GM23338 (cell line): Measurements from ENCODE around the gene CLDN16. TPM values are rescaled to one million over a fixed set of nuclear protein-coding genes. Genes with fewer than 3 reads are reported as not detected.

ENCODE experiments used
- ATAC-seq: fragments of 200-7000 bp; cut with Tn5 transposase; 3 replicates; pipeline ENCODE4 v1.9.1; 2020
- DNase-seq: peaks from one replicate; pipeline ENCODE4 v3.0.0-alpha.2; 2015; ENCODE audit warnings: low spot score
- H2AFZ ChIP-seq: fragments of 200-600 bp; sonication (generic); 2 replicates; pipeline ENCODE4 v1.8.0; 2016; ENCODE audit warnings: antibody characterized with exemption, mild to moderate bottlenecking, moderate library complexity
- H3F3A ChIP-seq: fragments of 200-600 bp; sonication (generic); replicated peaks from 2 replicates; pipeline ENCODE4 v1.8.0; 2017; ENCODE audit warnings: antibody characterized with exemption, mixed run types, low read depth
- H3K27ac ChIP-seq: fragments of 200-600 bp; sonication (generic); 2 replicates; pipeline ENCODE4 v1.6.1; 2016; ENCODE audit warnings: low read depth
- H3K27me3 ChIP-seq: fragments of 200-600 bp; sonication (generic); 2 replicates; pipeline ENCODE4 v1.8.0; 2016; ENCODE audit warnings: mild to moderate bottlenecking, mixed run types, moderate library complexity; ENCODE audit not compliant: insufficient read depth
- H3K36me3 ChIP-seq: fragments of 200-600 bp; sonication (generic); 2 replicates; pipeline ENCODE4 v1.8.0; 2016; ENCODE audit warnings: mild to moderate bottlenecking; ENCODE audit not compliant: insufficient read depth
- H3K4me1 ChIP-seq: fragments of 200-600 bp; sonication (generic); 2 replicates; pipeline ENCODE4 v1.8.0; 2016; ENCODE audit warnings: mild to moderate bottlenecking, moderate library complexity; ENCODE audit not compliant: insufficient read depth
- H3K4me2 ChIP-seq: fragments of 200-600 bp; sonication (generic); 2 replicates; pipeline ENCODE4 v1.7.1; 2017; ENCODE audit warnings: mixed run types
- H3K4me3 ChIP-seq: fragments of 200-600 bp; sonication (generic); 2 replicates; pipeline ENCODE4 v1.6.1; 2016; ENCODE audit warnings: mixed run types
- H3K79me2 ChIP-seq: fragments of 200-600 bp; sonication (generic); replicated peaks from 2 replicates; pipeline ENCODE4 v1.8.0; 2017; ENCODE audit warnings: mild to moderate bottlenecking; ENCODE audit not compliant: insufficient read depth
- H3K9me2 ChIP-seq: fragments of 200-600 bp; sonication (generic); 2 replicates; pipeline ENCODE4 v1.8.0; 2017; ENCODE audit not compliant: insufficient read depth
- H4K20me1 ChIP-seq: fragments of 200-600 bp; sonication (generic); replicated peaks from 2 replicates; pipeline ENCODE4 v1.8.0; 2017; ENCODE audit warnings: mild to moderate bottlenecking; ENCODE audit not compliant: insufficient read depth
- H3K27ac Mint-ChIP-seq: 2 replicates; pipeline ENCODE4 v1.8.0; 2020; ENCODE audit warnings: inconsistent platforms, mild to moderate bottlenecking, moderate library complexity, mixed read lengths
- H3K27me3 Mint-ChIP-seq: 3 replicates; pipeline ENCODE4 v1.8.0; 2022; ENCODE audit warnings: low read depth, mild to moderate bottlenecking, moderate library complexity, mixed read lengths, inconsistent platforms; ENCODE audit not compliant: insufficient read depth, poor library complexity
- H3K36me3 Mint-ChIP-seq: 3 replicates; pipeline ENCODE4 v1.8.0; 2021; ENCODE audit warnings: low read depth, mild to moderate bottlenecking, inconsistent platforms, moderate library complexity, mixed read lengths
- H3K4me1 Mint-ChIP-seq: 3 replicates; pipeline ENCODE4 v1.8.0; 2020; ENCODE audit warnings: mild to moderate bottlenecking, inconsistent platforms, mixed read lengths
- H3K4me3 Mint-ChIP-seq: 3 replicates; pipeline ENCODE4 v1.8.0; 2021; ENCODE audit warnings: moderate library complexity, mild to moderate bottlenecking, inconsistent platforms, mixed read lengths
- H3K9me3 Mint-ChIP-seq: 3 replicates; pipeline ENCODE4 v1.8.0; 2020; ENCODE audit warnings: moderate library complexity, mild to moderate bottlenecking, inconsistent platforms, mixed read lengths
- CREB1 ChIP-seq: fragments of 250-450 bp; sonication (Bioruptor Pico); IDR thresholded peaks from 2 replicates; pipeline ENCODE4 v1.5.0; 2020; ENCODE audit warnings: low read depth, mild to moderate bottlenecking, moderate library complexity
- EZH2phosphoT487 ChIP-seq: fragments of 200-600 bp; sonication (generic); IDR thresholded peaks from one replicate; pipeline ENCODE4 v1.8.1; 2018; ENCODE audit warnings: antibody characterized with exemption; ENCODE audit not compliant: unreplicated experiment
- NANOG ChIP-seq: IDR thresholded peaks from 2 replicates; pipeline ENCODE4 v1.6.1; 2016; ENCODE audit warnings: antibody characterized with exemption, borderline replicate concordance
- POLR2AphosphoS5 ChIP-seq: IDR thresholded peaks from 2 replicates; pipeline ENCODE4 v1.6.1; 2016; ENCODE audit warnings: antibody characterized with exemption, low read depth
- STAT1 ChIP-seq: IDR thresholded peaks from one replicate; pipeline ENCODE4 v1.6.1; 2016; ENCODE audit warnings: antibody characterized with exemption; ENCODE audit not compliant: unreplicated experiment
- ZNF114 ChIP-seq: fragments of 250-450 bp; sonication (Bioruptor Pico); IDR thresholded peaks from 2 replicates; pipeline ENCODE4 v1.5.0; 2020; ENCODE audit warnings: mild to moderate bottlenecking, moderate library complexity
- ZNF331 ChIP-seq: fragments of 250-450 bp; sonication (Bioruptor Pico); IDR thresholded peaks from 2 replicates; pipeline ENCODE4 v1.5.0; 2020; ENCODE audit warnings: low read depth, mild to moderate bottlenecking, moderate library complexity
- polyA plus RNA-seq: library from polyadenylated mRNA; unstranded; fragments of >200 nt; fragmentation: Nextera tagmentation; extraction: Ambion mirVana; gene quantifications from 2 replicates; pipeline ENCODE4 v1.2.1, GENCODE V29; 2016
- total RNA-seq: library from RNA; depleted of rRNA; stranded (reverse); fragments of >200 nt; shearing (Covaris generic); gene quantifications from 2 replicates; pipeline ENCODE4 v1.2.3, GENCODE V29; 2014
- TF ChIP-seq, protein P1 (sequence below): IDR thresholded peaks from 2 replicates; pipeline ENCODE4 v1.6.1; 2016; ENCODE audit warnings: antibody characterized with exemption
- TF ChIP-seq, protein P2 (sequence below), 2 experiments: fragments of 200-600 bp in 1 of 2; sonication (generic) in 1 of 2; conservative IDR thresholded peaks; 2 replicates each; pipeline versions ENCODE4 v1.5.1 to v1.6.1; 2016 to 2017; ENCODE audit warnings: antibody characterized with exemption in 2 of 2, low read depth in 2 of 2, mild to moderate bottlenecking in 2 of 2, moderate library complexity in 1 of 2
- TF ChIP-seq, protein P3 (sequence below): fragments of 250-450 bp; sonication (Bioruptor Pico); IDR thresholded peaks from 2 replicates; pipeline ENCODE4 v1.5.0; 2020; ENCODE audit warnings: mild to moderate bottlenecking, moderate library complexity

CLDN16 gene
- total and polyA plus RNA-seq, 2 experiments from 2014 or later: 0.06 TPM; not detected in 1

DNA sequence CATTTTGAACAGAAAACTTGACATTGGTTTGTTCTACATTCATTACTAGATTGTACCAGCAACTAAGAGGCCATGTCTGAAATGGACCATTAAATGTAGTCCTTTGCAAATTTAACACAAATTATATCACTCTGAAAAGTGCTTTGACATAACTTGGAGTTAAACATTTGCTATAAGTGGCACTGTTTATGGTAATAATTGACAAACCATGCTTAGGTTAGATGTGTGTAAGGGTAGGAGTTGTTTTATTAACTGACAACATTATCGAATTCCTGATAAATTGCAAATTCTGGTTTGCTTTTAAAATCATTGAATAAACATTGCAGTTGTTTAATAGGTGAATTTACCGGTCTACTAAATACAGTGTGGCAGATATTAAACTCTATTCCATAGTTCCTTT lies 67.9 kb downstream of the CLDN16 start:
- no peaks in the 10 kb centered on the region for H4K20me1 ChIP-seq
- Mint-ChIP-seq H3K27me3 (no peaks in the 10 kb centered on the region), H3K27ac (no peak overlapping the region), H3K9me3 (no peaks in the 10 kb centered on the region), H3K36me3 (no peaks in the 10 kb centered on the region), H3K4me3 (no peak overlapping the region), H3K4me1 (no peaks in the 10 kb centered on the region)
- no peaks in the 10 kb centered on the region for H3K36me3 ChIP-seq
- H3K27me3 ChIP-seq: no peaks in the 10 kb centered on the region
- H3K27ac ChIP-seq: no peak overlapping the region
- H3K9me2 ChIP-seq: no peaks in the 10 kb centered on the region
- H3K4me3 ChIP-seq: no peak overlapping the region
- TF ChIP-seq, protein P1, sequence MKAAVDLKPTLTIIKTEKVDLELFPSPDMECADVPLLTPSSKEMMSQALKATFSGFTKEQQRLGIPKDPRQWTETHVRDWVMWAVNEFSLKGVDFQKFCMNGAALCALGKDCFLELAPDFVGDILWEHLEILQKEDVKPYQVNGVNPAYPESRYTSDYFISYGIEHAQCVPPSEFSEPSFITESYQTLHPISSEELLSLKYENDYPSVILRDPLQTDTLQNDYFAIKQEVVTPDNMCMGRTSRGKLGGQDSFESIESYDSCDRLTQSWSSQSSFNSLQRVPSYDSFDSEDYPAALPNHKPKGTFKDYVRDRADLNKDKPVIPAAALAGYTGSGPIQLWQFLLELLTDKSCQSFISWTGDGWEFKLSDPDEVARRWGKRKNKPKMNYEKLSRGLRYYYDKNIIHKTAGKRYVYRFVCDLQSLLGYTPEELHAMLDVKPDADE: no peak
- TF ChIP-seq POLR2AphosphoS5: no peak
- no peak overlapping the region for H3K4me2 ChIP-seq
- DNase-seq: no peak
- no peaks in the 10 kb centered on the region for H3K79me2 ChIP-seq
- H2AFZ ChIP-seq: no peak overlapping the region
- no peaks in the 10 kb centered on the region for H3K4me1 ChIP-seq
- H3F3A ChIP-seq: no peaks in the 10 kb centered on the region
- no peak for ATAC-seq

DNA sequence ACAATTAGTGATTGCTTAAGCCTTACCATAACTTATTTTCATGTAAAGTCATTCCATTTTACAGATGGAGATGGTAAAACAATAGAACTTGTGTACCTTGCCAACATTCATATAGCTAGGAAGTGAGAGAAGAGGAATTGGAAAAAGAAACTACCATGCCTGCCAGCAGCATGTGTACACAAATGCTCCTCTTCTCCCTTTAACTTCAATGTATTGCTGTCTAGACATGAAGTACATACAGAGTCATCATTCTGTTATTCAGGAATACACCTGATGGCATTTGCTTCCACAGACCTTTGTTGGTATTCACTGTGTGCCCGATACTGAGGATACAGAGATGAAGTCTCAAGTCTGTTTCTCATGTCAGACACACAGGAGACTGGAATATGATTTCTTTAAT lies 68.8 kb downstream of the CLDN16 start:
- H3K27me3 Mint-ChIP-seq: no peaks in the 10 kb centered on the region
- Histone ChIP-seq H3K4me1 (no peaks in the 10 kb centered on the region), H3K27ac (no peak overlapping the region), H3K4me3 (no peak overlapping the region), H3K9me2 (no peaks in the 10 kb centered on the region), H3F3A (no peaks in the 10 kb centered on the region), H3K4me2 (no peak overlapping the region), H4K20me1 (no peaks in the 10 kb centered on the region), H3K79me2 (no peaks in the 10 kb centered on the region), H3K36me3 (no peaks in the 10 kb centered on the region), H3K27me3 (no peaks in the 10 kb centered on the region), H2AFZ (no peak overlapping the region)
- no peaks in the 10 kb centered on the region for H3K9me3 Mint-ChIP-seq
- DNase-seq (no peak), ATAC-seq (no peak)
- no peaks in the 10 kb centered on the region for H3K4me1 Mint-ChIP-seq
- no peaks in the 10 kb centered on the region for H3K36me3 Mint-ChIP-seq
- H3K27ac Mint-ChIP-seq: no peak overlapping the region
- H3K4me3 Mint-ChIP-seq: no peak overlapping the region
- TF ChIP-seq ZNF114 (CRISPR knock-in tag) (no peak), CREB1 (no peak), EZH2phosphoT487 (no peak), ZNF331 (CRISPR knock-in tag) (no peak), NANOG (no peak), STAT1 (no peak)
- TF ChIP-seq, protein P2, sequence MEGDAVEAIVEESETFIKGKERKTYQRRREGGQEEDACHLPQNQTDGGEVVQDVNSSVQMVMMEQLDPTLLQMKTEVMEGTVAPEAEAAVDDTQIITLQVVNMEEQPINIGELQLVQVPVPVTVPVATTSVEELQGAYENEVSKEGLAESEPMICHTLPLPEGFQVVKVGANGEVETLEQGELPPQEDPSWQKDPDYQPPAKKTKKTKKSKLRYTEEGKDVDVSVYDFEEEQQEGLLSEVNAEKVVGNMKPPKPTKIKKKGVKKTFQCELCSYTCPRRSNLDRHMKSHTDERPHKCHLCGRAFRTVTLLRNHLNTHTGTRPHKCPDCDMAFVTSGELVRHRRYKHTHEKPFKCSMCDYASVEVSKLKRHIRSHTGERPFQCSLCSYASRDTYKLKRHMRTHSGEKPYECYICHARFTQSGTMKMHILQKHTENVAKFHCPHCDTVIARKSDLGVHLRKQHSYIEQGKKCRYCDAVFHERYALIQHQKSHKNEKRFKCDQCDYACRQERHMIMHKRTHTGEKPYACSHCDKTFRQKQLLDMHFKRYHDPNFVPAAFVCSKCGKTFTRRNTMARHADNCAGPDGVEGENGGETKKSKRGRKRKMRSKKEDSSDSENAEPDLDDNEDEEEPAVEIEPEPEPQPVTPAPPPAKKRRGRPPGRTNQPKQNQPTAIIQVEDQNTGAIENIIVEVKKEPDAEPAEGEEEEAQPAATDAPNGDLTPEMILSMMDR (conservative IDR thresholded peaks at IDR 0.05; ENCODE audit: low read depth in 2 of 2): no peak
- TF ChIP-seq, protein P3, sequence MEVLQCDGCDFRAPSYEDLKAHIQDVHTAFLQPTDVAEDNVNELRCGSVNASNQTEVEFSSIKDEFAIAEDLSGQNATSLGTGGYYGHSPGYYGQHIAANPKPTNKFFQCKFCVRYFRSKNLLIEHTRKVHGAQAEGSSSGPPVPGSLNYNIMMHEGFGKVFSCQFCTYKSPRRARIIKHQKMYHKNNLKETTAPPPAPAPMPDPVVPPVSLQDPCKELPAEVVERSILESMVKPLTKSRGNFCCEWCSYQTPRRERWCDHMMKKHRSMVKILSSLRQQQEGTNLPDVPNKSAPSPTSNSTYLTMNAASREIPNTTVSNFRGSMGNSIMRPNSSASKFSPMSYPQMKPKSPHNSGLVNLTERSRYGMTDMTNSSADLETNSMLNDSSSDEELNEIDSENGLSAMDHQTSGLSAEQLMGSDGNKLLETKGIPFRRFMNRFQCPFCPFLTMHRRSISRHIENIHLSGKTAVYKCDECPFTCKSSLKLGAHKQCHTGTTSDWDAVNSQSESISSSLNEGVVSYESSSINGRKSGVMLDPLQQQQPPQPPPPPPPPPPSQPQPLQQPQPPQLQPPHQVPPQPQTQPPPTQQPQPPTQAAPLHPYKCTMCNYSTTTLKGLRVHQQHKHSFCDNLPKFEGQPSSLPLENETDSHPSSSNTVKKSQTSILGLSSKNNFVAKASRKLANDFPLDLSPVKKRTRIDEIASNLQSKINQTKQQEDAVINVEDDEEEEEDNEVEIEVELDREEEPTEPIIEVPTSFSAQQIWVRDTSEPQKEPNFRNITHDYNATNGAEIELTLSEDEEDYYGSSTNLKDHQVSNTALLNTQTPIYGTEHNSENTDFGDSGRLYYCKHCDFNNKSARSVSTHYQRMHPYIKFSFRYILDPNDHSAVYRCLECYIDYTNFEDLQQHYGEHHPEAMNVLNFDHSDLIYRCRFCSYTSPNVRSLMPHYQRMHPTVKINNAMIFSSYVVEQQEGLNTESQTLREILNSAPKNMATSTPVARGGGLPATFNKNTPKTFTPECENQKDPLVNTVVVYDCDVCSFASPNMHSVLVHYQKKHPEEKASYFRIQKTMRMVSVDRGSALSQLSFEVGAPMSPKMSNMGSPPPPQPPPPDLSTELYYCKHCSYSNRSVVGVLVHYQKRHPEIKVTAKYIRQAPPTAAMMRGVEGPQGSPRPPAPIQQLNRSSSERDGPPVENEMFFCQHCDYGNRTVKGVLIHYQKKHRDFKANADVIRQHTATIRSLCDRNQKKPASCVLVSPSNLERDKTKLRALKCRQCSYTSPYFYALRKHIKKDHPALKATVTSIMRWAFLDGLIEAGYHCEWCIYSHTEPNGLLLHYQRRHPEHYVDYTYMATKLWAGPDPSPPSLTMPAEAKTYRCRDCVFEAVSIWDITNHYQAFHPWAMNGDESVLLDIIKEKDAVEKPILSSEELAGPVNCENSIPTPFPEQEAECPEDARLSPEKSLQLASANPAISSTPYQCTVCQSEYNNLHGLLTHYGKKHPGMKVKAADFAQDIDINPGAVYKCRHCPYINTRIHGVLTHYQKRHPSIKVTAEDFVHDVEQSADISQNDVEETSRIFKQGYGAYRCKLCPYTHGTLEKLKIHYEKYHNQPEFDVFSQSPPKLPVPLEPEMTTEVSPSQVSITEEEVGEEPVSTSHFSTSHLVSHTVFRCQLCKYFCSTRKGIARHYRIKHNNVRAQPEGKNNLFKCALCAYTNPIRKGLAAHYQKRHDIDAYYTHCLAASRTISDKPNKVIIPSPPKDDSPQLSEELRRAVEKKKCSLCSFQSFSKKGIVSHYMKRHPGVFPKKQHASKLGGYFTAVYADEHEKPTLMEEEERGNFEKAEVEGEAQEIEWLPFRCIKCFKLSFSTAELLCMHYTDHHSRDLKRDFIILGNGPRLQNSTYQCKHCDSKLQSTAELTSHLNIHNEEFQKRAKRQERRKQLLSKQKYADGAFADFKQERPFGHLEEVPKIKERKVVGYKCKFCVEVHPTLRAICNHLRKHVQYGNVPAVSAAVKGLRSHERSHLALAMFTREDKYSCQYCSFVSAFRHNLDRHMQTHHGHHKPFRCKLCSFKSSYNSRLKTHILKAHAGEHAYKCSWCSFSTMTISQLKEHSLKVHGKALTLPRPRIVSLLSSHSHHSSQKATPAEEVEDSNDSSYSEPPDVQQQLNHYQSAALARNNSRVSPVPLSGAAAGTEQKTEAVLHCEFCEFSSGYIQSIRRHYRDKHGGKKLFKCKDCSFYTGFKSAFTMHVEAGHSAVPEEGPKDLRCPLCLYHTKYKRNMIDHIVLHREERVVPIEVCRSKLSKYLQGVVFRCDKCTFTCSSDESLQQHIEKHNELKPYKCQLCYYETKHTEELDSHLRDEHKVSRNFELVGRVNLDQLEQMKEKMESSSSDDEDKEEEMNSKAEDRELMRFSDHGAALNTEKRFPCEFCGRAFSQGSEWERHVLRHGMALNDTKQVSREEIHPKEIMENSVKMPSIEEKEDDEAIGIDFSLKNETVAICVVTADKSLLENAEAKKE: no peak
- TF ChIP-seq, protein P1: no peak
